HEK293 (cell line): ENCODE data around the gene MCRIP1.
A peak's percentile ranks its signal among the peaks of the same experiment; 100 is the strongest.

Experiments used
- BCL11A ChIP-seq: fragments of 450-650 bp; formaldehyde crosslinking; IDR thresholded peaks from 2 replicates; pipeline ENCODE4 v1.5.1; 2016; ENCODE audit warnings: low read depth, missing biosample characterization, missing genetic modification characterization
- KLF1 ChIP-seq: fragments of 450-650 bp; formaldehyde crosslinking; IDR thresholded peaks from 2 replicates; pipeline ENCODE4 v1.5.1; 2016; ENCODE audit warnings: missing biosample characterization, missing genetic modification characterization
- MEIS1 ChIP-seq: sonication (generic); formaldehyde crosslinking; IDR thresholded peaks from 2 replicates; pipeline ENCODE4 v1.8.1; 2022; ENCODE audit warnings: missing genetic modification reagents, mild to moderate bottlenecking, borderline replicate concordance
- ZBTB20 ChIP-seq: fragments of 450-650 bp; formaldehyde crosslinking; IDR thresholded peaks from 2 replicates; pipeline ENCODE4 v1.5.1; 2016; ENCODE audit warnings: missing biosample characterization, missing genetic modification characterization
- ZBTB7A ChIP-seq: fragments of 450-650 bp; formaldehyde crosslinking; IDR thresholded peaks from 2 replicates; pipeline ENCODE4 v1.5.1; 2016; ENCODE audit warnings: low read depth, missing biosample characterization, missing genetic modification characterization
- ZEB2 ChIP-seq: fragments of 450-650 bp; formaldehyde crosslinking; IDR thresholded peaks from 2 replicates; pipeline ENCODE4 v1.5.1; 2016; ENCODE audit warnings: missing biosample characterization, missing genetic modification characterization
- ZFP37 ChIP-seq: fragments of 450-650 bp; formaldehyde crosslinking; IDR thresholded peaks from 2 replicates; pipeline ENCODE4 v1.5.1; 2016; ENCODE audit warnings: missing biosample characterization, missing genetic modification characterization
- ZNF169 ChIP-seq: fragments of 450-650 bp; formaldehyde crosslinking; IDR thresholded peaks from 2 replicates; pipeline ENCODE4 v1.5.1; 2016; ENCODE audit warnings: missing biosample characterization, missing genetic modification characterization
- ZNF558 ChIP-seq: fragments of 450-650 bp; formaldehyde crosslinking; IDR thresholded peaks from 2 replicates; pipeline ENCODE4 v1.5.1; 2016; ENCODE audit warnings: missing biosample characterization, missing genetic modification characterization
- ZNF585B ChIP-seq: fragments of 450-650 bp; formaldehyde crosslinking; IDR thresholded peaks from 2 replicates; pipeline ENCODE4 v1.5.1; 2016; ENCODE audit warnings: missing biosample characterization, missing genetic modification characterization
- ZSCAN23 ChIP-seq: fragments of 450-650 bp; formaldehyde crosslinking; IDR thresholded peaks from 2 replicates; pipeline ENCODE4 v1.5.1; 2016; ENCODE audit warnings: missing biosample characterization, missing genetic modification characterization
- TF ChIP-seq, protein P1 (sequence below): fragments of 450-650 bp; formaldehyde crosslinking; IDR thresholded peaks from 2 replicates; pipeline ENCODE4 v1.5.1; 2016; ENCODE audit warnings: missing biosample characterization, missing genetic modification characterization
- TF ChIP-seq, protein P2 (sequence below): fragments of 450-650 bp; formaldehyde crosslinking; IDR thresholded peaks from 2 replicates; pipeline ENCODE4 v1.5.1; 2017; ENCODE audit warnings: missing biosample characterization, mild to moderate bottlenecking, missing genetic modification characterization, moderate library complexity
- TF ChIP-seq, protein P3 (sequence below): fragments of 450-650 bp; formaldehyde crosslinking; IDR thresholded peaks from 2 replicates; pipeline ENCODE4 v1.5.1; 2016; ENCODE audit warnings: missing biosample characterization, missing genetic modification characterization
- TF ChIP-seq, protein P4 (sequence below): fragments of 450-650 bp; formaldehyde crosslinking; IDR thresholded peaks from 2 replicates; pipeline ENCODE4 v1.5.1; 2016; ENCODE audit warnings: missing biosample characterization, missing genetic modification characterization
- TF ChIP-seq, protein P5 (sequence below): fragments of 450-650 bp; IDR thresholded peaks from 2 replicates; pipeline ENCODE4 v1.5.1; 2018; ENCODE audit warnings: missing biosample characterization, mild to moderate bottlenecking, missing genetic modification characterization

MCRIP1 gene

DNA sequence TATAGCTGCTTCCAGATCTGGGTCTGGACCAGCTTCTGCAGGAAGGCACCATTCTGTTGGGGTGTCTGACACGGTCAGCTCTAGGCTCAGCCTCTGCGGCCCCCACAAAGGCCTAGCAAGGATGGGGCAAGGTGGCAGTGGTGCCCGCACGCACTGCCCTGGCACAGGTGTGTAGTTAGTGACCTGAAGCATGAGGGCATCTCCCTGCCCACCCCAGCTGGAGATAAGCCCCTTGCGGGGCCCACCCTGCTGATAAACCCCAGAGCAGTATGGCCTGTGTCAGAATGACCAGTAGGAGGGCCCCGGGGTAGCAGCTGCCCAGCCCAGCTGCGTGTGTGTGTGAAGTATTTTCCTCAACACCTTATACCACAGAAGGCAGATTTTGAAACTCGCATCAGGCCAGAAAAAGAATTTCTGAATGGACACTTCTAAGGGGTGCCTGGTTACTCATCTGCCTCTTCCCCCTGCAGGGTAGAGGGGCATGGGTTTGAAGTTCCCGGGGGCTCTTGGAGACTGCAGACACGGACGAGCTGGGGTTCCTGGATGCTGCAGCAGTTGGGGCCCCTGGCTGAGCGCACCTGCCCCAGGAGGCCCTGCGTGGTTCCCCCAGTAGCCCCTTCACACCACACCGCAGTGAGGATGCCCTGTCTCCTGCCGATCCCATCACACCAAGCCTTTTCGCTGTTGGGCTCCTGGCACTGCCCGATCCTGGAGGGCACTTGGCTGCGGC lies 33.5 kb upstream of the MCRIP1 start (continued):
- TF ChIP-seq, protein P1, sequence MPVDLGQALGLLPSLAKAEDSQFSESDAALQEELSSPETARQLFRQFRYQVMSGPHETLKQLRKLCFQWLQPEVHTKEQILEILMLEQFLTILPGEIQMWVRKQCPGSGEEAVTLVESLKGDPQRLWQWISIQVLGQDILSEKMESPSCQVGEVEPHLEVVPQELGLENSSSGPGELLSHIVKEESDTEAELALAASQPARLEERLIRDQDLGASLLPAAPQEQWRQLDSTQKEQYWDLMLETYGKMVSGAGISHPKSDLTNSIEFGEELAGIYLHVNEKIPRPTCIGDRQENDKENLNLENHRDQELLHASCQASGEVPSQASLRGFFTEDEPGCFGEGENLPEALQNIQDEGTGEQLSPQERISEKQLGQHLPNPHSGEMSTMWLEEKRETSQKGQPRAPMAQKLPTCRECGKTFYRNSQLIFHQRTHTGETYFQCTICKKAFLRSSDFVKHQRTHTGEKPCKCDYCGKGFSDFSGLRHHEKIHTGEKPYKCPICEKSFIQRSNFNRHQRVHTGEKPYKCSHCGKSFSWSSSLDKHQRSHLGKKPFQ (tag by site-specific recombination) = peak; percentile 70; the same call in 1 of the 2 replicates
- TF ChIP-seq BCL11A (tag by site-specific recombination) = no peak
- TF ChIP-seq, protein P2, sequence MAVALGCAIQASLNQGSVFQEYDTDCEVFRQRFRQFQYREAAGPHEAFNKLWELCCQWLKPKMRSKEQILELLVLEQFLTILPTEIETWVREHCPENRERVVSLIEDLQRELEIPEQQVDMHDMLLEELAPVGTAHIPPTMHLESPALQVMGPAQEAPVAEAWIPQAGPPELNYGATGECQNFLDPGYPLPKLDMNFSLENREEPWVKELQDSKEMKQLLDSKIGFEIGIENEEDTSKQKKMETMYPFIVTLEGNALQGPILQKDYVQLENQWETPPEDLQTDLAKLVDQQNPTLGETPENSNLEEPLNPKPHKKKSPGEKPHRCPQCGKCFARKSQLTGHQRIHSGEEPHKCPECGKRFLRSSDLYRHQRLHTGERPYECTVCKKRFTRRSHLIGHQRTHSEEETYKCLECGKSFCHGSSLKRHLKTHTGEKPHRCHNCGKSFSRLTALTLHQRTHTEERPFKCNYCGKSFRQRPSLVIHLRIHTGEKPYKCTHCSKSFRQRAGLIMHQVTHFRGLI = no peak; the same call in 1 of the 2 replicates
- no peak for TF ChIP-seq KLF1 (tag by site-specific recombination)
- TF ChIP-seq, protein P3, sequence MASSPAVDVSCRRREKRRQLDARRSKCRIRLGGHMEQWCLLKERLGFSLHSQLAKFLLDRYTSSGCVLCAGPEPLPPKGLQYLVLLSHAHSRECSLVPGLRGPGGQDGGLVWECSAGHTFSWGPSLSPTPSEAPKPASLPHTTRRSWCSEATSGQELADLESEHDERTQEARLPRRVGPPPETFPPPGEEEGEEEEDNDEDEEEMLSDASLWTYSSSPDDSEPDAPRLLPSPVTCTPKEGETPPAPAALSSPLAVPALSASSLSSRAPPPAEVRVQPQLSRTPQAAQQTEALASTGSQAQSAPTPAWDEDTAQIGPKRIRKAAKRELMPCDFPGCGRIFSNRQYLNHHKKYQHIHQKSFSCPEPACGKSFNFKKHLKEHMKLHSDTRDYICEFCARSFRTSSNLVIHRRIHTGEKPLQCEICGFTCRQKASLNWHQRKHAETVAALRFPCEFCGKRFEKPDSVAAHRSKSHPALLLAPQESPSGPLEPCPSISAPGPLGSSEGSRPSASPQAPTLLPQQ (tag by site-specific recombination) = peak; percentile 75
- no peak for TF ChIP-seq ZSCAN23 (tag by site-specific recombination)
- no peak for TF ChIP-seq ZNF558 (tag by site-specific recombination)
- peak; percentile 74; the same call in 1 of the 2 replicates for TF ChIP-seq ZFP37 (tag by site-specific recombination)
- TF ChIP-seq, protein P4, sequence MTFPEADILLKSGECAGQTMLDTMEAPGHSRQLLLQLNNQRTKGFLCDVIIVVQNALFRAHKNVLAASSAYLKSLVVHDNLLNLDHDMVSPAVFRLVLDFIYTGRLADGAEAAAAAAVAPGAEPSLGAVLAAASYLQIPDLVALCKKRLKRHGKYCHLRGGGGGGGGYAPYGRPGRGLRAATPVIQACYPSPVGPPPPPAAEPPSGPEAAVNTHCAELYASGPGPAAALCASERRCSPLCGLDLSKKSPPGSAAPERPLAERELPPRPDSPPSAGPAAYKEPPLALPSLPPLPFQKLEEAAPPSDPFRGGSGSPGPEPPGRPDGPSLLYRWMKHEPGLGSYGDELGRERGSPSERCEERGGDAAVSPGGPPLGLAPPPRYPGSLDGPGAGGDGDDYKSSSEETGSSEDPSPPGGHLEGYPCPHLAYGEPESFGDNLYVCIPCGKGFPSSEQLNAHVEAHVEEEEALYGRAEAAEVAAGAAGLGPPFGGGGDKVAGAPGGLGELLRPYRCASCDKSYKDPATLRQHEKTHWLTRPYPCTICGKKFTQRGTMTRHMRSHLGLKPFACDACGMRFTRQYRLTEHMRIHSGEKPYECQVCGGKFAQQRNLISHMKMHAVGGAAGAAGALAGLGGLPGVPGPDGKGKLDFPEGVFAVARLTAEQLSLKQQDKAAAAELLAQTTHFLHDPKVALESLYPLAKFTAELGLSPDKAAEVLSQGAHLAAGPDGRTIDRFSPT = peak; percentile 58
- TF ChIP-seq MEIS1 (CRISPR knock-in tag) = no peak
- TF ChIP-seq ZNF169 = no peak
- TF ChIP-seq ZEB2 (tag by site-specific recombination) = no peak
- TF ChIP-seq, protein P5, sequence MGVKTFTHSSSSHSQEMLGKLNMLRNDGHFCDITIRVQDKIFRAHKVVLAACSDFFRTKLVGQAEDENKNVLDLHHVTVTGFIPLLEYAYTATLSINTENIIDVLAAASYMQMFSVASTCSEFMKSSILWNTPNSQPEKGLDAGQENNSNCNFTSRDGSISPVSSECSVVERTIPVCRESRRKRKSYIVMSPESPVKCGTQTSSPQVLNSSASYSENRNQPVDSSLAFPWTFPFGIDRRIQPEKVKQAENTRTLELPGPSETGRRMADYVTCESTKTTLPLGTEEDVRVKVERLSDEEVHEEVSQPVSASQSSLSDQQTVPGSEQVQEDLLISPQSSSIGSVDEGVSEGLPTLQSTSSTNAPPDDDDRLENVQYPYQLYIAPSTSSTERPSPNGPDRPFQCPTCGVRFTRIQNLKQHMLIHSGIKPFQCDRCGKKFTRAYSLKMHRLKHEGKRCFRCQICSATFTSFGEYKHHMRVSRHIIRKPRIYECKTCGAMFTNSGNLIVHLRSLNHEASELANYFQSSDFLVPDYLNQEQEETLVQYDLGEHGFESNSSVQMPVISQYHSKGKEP (tag by site-specific recombination) = no peak
- 0 out of 2 replicates have a peak, but pooled peaks have one; percentile 15 for TF ChIP-seq ZNF585B (tag by site-specific recombination)
- 0 out of 2 replicates have a peak, but pooled peaks have one; percentile 35 for TF ChIP-seq ZBTB20 (tag by site-specific recombination)
- TF ChIP-seq ZBTB7A (tag by site-specific recombination) = peak; percentile 30; the same call in 1 of the 2 replicates
